Bronchial epithelial cell (primary cell): ENCODE measurements around the gene GTF2B. TPM values are rescaled to one million over a fixed set of nuclear protein-coding genes. Genes with fewer than 3 reads are reported as not detected.
"Not testable (repeated sequence)": the region's sequence is repeated elsewhere in the genome, so short reads cannot be mapped to it uniquely, and the experiment has no call there.

ENCODE experiments used
- DNase-seq: peaks from one replicate; pipeline ENCODE4 v3.0.0-alpha.2; 2010; ENCODE audit warnings: low read depth
- FAIRE-seq: peaks from 2 replicates; lab custom pipeline; 2011; peaks lifted over from hg19 to GRCh38; lab: Jason Lieb, UNC
- H3K27me3 ChIP-seq: 2 replicates; pipeline ENCODE4 v1.5.1; 2011; ENCODE audit warnings: low read length; ENCODE audit not compliant: control insufficient read depth, insufficient read depth
- H3K36me3 ChIP-seq: 2 replicates; pipeline ENCODE4 v1.5.1; 2011; ENCODE audit warnings: low read length; ENCODE audit not compliant: control insufficient read depth, insufficient read depth
- H3K4me3 ChIP-seq: 2 replicates; pipeline ENCODE4 v1.5.1; 2011; ENCODE audit warnings: mild to moderate bottlenecking, low read depth, low read length, control low read depth
- total RNA-seq: library from RNA; depleted of rRNA; stranded (reverse); fragments of >200 nt; gene quantifications from 2 replicates; pipeline ENCODE4 v1.2.1, GENCODE V29; 2014
- TF ChIP-seq, protein P1 (sequence below): IDR thresholded peaks from 2 replicates; pipeline ENCODE4 v1.5.1; 2011; ENCODE audit warnings: mild to moderate bottlenecking, moderate library complexity, low read length, control low read depth, inconsistent platforms; ENCODE audit not compliant: insufficient read depth, severe bottlenecking

GTF2B gene
- total RNA-seq, 1 donor from 2014 or later = 40.8 TPM

DNA sequence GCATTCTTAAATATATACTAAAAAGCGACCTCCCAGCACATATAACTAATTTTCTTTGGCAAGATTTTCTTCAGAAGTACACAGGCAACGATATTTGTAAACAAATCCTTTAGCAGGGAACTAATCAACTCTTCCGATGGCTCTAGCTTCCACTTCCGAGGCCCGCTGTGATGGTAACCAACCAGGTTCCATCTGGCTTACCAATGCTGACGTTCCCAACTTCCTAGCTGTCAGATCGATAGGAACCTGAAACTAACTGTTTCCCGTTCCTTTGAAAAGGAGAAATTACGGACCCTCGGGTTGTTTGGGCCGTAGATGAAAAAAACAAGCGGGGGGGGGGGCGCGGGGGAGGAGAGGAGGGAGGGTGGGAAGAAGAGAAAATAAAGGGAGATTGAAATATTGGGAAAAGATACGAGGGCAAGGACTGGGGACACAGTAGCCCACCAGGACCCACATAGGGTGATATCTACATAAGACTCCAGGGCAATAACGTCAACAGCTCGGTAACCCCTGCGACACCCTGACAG, 513 bp downstream of the GTF2B start:
- TF ChIP-seq, protein P1, sequence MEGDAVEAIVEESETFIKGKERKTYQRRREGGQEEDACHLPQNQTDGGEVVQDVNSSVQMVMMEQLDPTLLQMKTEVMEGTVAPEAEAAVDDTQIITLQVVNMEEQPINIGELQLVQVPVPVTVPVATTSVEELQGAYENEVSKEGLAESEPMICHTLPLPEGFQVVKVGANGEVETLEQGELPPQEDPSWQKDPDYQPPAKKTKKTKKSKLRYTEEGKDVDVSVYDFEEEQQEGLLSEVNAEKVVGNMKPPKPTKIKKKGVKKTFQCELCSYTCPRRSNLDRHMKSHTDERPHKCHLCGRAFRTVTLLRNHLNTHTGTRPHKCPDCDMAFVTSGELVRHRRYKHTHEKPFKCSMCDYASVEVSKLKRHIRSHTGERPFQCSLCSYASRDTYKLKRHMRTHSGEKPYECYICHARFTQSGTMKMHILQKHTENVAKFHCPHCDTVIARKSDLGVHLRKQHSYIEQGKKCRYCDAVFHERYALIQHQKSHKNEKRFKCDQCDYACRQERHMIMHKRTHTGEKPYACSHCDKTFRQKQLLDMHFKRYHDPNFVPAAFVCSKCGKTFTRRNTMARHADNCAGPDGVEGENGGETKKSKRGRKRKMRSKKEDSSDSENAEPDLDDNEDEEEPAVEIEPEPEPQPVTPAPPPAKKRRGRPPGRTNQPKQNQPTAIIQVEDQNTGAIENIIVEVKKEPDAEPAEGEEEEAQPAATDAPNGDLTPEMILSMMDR = no peak
- peak overlapping the region; percentile 80 for H3K4me3 ChIP-seq
- H3K36me3 ChIP-seq = peaks cover 1% of the 10 kb centered on the region
- H3K27me3 ChIP-seq = no peaks in the 10 kb centered on the region
- DNase-seq (peak; percentile 31), FAIRE-seq (no peak)

DNA sequence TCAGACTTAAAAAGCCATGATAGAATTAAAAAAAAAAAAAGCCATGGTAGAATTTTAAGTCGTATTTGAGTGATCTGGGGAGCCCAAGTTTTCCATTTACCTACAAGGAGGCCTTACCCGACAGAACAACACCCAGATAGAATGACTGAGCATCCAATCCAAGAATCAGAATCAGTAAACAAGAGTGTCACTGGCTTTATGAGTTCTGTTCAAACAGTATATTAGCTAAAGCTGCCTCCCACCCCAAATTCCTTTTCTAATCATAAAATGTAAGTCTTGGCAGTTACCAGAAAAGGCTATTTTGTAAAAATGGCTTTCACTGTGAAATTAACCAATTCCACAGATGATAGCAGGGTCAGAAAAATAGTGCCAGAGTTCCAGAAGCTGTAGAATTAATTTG, 1.2 kb downstream of the GTF2B start:
- Histone ChIP-seq H3K27me3 (no peaks in the 10 kb centered on the region), H3K4me3 (peak overlapping the region; percentile 80)
- no peak for FAIRE-seq

DNA sequence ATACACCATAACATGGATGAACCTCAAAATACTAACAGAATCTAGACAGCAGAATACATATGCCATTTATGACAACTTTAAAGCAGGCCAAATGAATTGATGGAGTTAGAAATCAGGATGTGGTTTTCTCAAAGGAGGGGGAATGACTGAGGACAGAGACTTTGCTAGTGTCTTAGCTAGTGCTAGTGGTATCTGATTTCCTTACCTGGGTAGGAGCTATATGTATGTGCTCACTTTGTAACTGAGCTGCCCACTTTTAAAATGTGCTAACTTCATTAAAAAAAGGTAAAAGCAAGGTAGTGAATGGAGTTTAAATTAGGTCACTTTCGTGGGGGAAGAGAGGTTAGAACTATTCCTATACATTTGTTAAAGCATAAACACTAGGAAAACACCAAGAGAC, 2.6 kb downstream of the GTF2B start:
- FAIRE-seq (no peak), DNase-seq (no peak)
- Histone ChIP-seq H3K36me3 (peaks cover 1% of the 10 kb centered on the region), H3K27me3 (no peaks in the 10 kb centered on the region), H3K4me3 (no peak overlapping the region)
- TF ChIP-seq, protein P1 = no peak

More for the DNA sequence above, 1.2 kb downstream of the GTF2B start:
- no peak for DNase-seq
- H3K36me3 ChIP-seq = peaks cover 1% of the 10 kb centered on the region
- TF ChIP-seq, protein P1 = no peak

DNA sequence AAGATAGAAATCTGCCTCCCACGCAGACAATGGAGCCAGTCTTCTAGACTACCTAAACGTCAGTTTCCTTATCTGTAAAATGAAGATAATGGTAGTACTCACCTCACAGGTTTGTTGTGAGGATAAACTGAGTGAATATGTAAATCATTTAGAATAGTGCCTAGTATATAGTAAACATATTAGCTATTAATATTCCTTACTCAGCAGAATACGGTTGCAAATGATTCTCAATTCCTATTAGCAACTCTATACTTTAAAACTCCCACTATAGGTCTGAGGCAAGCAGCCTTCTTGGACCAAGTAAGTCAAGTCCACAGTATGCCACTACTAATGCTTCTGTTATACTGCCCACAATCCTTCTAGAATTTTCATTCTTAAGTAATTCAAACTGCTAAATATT, 5.4 kb downstream of the GTF2B start:
- H3K36me3 ChIP-seq = peaks cover 1% of the 10 kb centered on the region
- no peak for FAIRE-seq

DNA sequence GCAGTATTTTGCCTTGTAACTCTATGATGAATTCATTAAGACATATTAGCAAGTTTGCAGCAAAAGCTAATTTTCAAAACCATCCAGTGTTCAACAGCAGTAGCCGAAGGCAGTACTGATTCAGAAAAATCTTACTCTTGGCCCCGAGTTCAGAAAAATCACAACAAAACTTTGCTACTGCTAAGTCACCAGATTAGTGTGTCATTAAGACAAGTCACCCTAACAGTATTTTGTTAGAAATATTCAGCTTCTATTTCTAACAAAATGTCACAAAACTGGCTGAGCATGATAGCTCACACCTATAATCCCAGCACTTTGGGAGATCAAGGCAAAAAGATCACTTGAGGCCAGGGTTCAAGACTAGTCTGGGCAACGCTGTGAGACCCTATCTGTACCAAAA, 8.2 kb downstream of the GTF2B start:
- no peak overlapping the region for H3K4me3 ChIP-seq
- H3K27me3 ChIP-seq = no peaks in the 10 kb centered on the region
- TF ChIP-seq, protein P1 = no peak
- DNase-seq (no peak), FAIRE-seq (no peak)
- peaks cover 1% of the 10 kb centered on the region for H3K36me3 ChIP-seq

More for the DNA sequence above, 5.4 kb downstream of the GTF2B start:
- no peak overlapping the region for H3K4me3 ChIP-seq
- DNase-seq = no peak
- no peaks in the 10 kb centered on the region for H3K27me3 ChIP-seq
- TF ChIP-seq, protein P1 = no peak

DNA sequence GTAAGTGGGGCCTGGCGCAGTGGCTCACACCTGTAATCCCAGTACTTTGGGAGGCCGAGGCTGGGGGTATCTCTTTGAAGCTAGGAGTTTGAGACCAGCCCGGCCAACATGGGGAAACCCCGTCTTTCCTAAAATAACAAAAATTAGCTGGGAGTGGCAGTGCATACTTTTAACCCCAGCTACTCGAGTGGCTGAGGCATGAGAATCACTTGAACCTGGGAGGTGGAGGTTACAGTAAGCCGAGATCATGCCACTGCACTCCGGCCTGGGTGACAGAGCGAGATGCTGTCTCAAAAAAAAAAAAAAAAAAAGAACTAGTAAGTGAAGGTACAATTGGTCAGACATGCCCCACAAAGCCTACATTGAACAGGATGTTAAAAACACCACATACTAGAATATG, 10.7 kb downstream of the GTF2B start:
- not testable (repeated sequence) for H3K27me3 ChIP-seq, H3K36me3 ChIP-seq, H3K4me3 ChIP-seq, FAIRE-seq, DNase-seq
